HEK293 (cell line): ENCODE measurements around the gene GPATCH2.

Experiments
- CTCF ChIA-PET: fragments of 350-600 bp; formaldehyde crosslinking; extraction: SDS; loops from one replicate; lab custom pipeline; 2021; ENCODE audit warnings: antibody characterized with exemption; lab: Yijun Ruan, JAX
- POLR2A ChIA-PET: fragments of 300-600 bp; formaldehyde crosslinking; extraction: SDS; loops from one replicate; lab custom pipeline; 2020; ENCODE audit warnings: antibody characterized with exemption, inconsistent platforms; lab: Yijun Ruan, JAX
- H3K27ac ChIP-seq: fragments of 200-500 bp; sonication (Bioruptor generic); 2 replicates; pipeline ENCODE4 v1.5.1; 2014; ENCODE audit warnings: low read depth, low read length, control low read depth, inconsistent platforms; ENCODE audit errors: extremely low read depth
- H3K36me3 ChIP-seq, 2 experiments: fragments of 200-500 bp in 1 of 2; sonication (Bioruptor generic) in 1 of 2; 1 replicate in 1 of 2; 2 replicates in 1 of 2; pipeline ENCODE4 v1.5.1; 2014 to 2017; ENCODE audit warnings: inconsistent platforms in 2 of 2, low read length in 2 of 2; ENCODE audit not compliant: control insufficient read depth in 2 of 2, insufficient read depth in 1 of 2
- H3K4me1 ChIP-seq: fragments of 200-500 bp; sonication (Bioruptor generic); 2 replicates; pipeline ENCODE4 v1.5.1; 2014; ENCODE audit warnings: mild to moderate bottlenecking, low read length, inconsistent platforms; ENCODE audit not compliant: control insufficient read depth, insufficient read depth
- H3K4me3 ChIP-seq: 2 replicates; pipeline ENCODE4 v1.5.1; 2011; ENCODE audit warnings: low read depth, mild to moderate bottlenecking, control low read depth, low read length, moderate library complexity
- H3K9me3 ChIP-seq: fragments of 200-500 bp; sonication (Bioruptor generic); 2 replicates; pipeline ENCODE4 v1.5.1; 2014; ENCODE audit warnings: low read depth, low read length, inconsistent platforms; ENCODE audit not compliant: control insufficient read depth, insufficient read depth
- GLIS2 ChIP-seq: fragments of 450-650 bp; formaldehyde crosslinking; IDR thresholded peaks from 2 replicates; pipeline ENCODE4 v1.5.1; 2016; ENCODE audit warnings: missing biosample characterization, missing genetic modification characterization
- KLF7 ChIP-seq: fragments of 450-650 bp; formaldehyde crosslinking; IDR thresholded peaks from 2 replicates; pipeline ENCODE4 v1.5.1; 2016; ENCODE audit warnings: missing biosample characterization, missing genetic modification characterization, borderline replicate concordance
- ZBTB48 ChIP-seq: fragments of 450-650 bp; formaldehyde crosslinking; IDR thresholded peaks from 2 replicates; pipeline ENCODE4 v1.5.1; 2016; ENCODE audit warnings: missing biosample characterization, missing genetic modification characterization
- ZBTB49 ChIP-seq: fragments of 450-650 bp; formaldehyde crosslinking; IDR thresholded peaks from 2 replicates; pipeline ENCODE4 v1.5.1; 2016; ENCODE audit warnings: missing biosample characterization, missing genetic modification characterization, low read depth
- ZIC2 ChIP-seq: fragments of 450-650 bp; formaldehyde crosslinking; IDR thresholded peaks from 2 replicates; pipeline ENCODE4 v1.5.1; 2016; ENCODE audit warnings: missing biosample characterization, missing genetic modification characterization
- ZNF114 ChIP-seq: fragments of 450-650 bp; formaldehyde crosslinking; IDR thresholded peaks from 2 replicates; pipeline ENCODE4 v1.5.0; 2017; ENCODE audit warnings: missing biosample characterization, missing genetic modification characterization
- ZNF155 ChIP-seq: fragments of 450-650 bp; formaldehyde crosslinking; IDR thresholded peaks from 2 replicates; pipeline ENCODE4 v1.5.1; 2016; ENCODE audit warnings: missing biosample characterization, missing genetic modification characterization
- ZNF211 ChIP-seq: fragments of 450-650 bp; formaldehyde crosslinking; IDR thresholded peaks from 2 replicates; pipeline ENCODE4 v1.5.1; 2016; ENCODE audit warnings: low read depth, missing biosample characterization, missing genetic modification characterization
- ZNF24 ChIP-seq: fragments of 450-650 bp; formaldehyde crosslinking; IDR thresholded peaks from 2 replicates; pipeline ENCODE4 v1.5.1; 2016; ENCODE audit warnings: missing biosample characterization, missing genetic modification characterization
- ZNF596 ChIP-seq: fragments of 450-650 bp; IDR thresholded peaks from 2 replicates; pipeline ENCODE4 v1.5.0; 2018; ENCODE audit warnings: missing biosample characterization, mild to moderate bottlenecking, missing genetic modification characterization, moderate library complexity
- ZNF621 ChIP-seq: fragments of 450-650 bp; formaldehyde crosslinking; IDR thresholded peaks from 2 replicates; pipeline ENCODE4 v1.5.1; 2017; ENCODE audit warnings: missing biosample characterization, missing genetic modification characterization
- ZNF660 ChIP-seq: fragments of 450-650 bp; IDR thresholded peaks from 2 replicates; pipeline ENCODE4 v1.5.1; 2018; ENCODE audit warnings: missing biosample characterization, mild to moderate bottlenecking, missing genetic modification characterization
- ZNF830 ChIP-seq: fragments of 450-650 bp; IDR thresholded peaks from 2 replicates; pipeline ENCODE4 v1.5.0; 2018; ENCODE audit warnings: missing biosample characterization, missing genetic modification characterization, low read depth, mild to moderate bottlenecking, moderate library complexity
- TF ChIP-seq, protein P1 (sequence below): fragments of 450-650 bp; formaldehyde crosslinking; IDR thresholded peaks from 2 replicates; pipeline ENCODE4 v1.5.0; 2017; ENCODE audit warnings: missing biosample characterization, missing genetic modification characterization, borderline replicate concordance
- TF ChIP-seq, protein P2 (sequence below): fragments of 450-650 bp; formaldehyde crosslinking; IDR thresholded peaks from 2 replicates; pipeline ENCODE4 v1.5.1; 2016; ENCODE audit warnings: missing biosample characterization, missing genetic modification characterization
- TF ChIP-seq, protein P3 (sequence below): fragments of 450-650 bp; formaldehyde crosslinking; IDR thresholded peaks from 2 replicates; pipeline ENCODE4 v1.5.1; 2017; ENCODE audit warnings: missing biosample characterization, missing genetic modification characterization
- TF ChIP-seq, protein P4 (sequence below): fragments of 450-650 bp; formaldehyde crosslinking; IDR thresholded peaks from 2 replicates; pipeline ENCODE4 v1.5.1; 2017; ENCODE audit warnings: missing biosample characterization, mild to moderate bottlenecking, missing genetic modification characterization, moderate library complexity

GPATCH2 gene

GRCh38 chr1:217564833-217565232, 66.1 kb downstream of the GPATCH2 start:
- POLR2A ChIA-PET: no interaction called here
- Histone ChIP-seq H3K36me3 (peaks cover 0 to 4% of the 10 kb centered on the region in 2 experiments; a peak in 1 of 3 replicates), H3K9me3 (no peaks in the 10 kb centered on the region), H3K27ac (no peak overlapping the region), H3K4me1 (no peaks in the 10 kb centered on the region), H3K4me3 (no peak overlapping the region)
- TF ChIP-seq ZNF621: no peak
- TF ChIP-seq ZNF596 (tag by site-specific recombination): no peak
- TF ChIP-seq ZNF114 (tag by site-specific recombination): no peak
- TF ChIP-seq, protein P1, sequence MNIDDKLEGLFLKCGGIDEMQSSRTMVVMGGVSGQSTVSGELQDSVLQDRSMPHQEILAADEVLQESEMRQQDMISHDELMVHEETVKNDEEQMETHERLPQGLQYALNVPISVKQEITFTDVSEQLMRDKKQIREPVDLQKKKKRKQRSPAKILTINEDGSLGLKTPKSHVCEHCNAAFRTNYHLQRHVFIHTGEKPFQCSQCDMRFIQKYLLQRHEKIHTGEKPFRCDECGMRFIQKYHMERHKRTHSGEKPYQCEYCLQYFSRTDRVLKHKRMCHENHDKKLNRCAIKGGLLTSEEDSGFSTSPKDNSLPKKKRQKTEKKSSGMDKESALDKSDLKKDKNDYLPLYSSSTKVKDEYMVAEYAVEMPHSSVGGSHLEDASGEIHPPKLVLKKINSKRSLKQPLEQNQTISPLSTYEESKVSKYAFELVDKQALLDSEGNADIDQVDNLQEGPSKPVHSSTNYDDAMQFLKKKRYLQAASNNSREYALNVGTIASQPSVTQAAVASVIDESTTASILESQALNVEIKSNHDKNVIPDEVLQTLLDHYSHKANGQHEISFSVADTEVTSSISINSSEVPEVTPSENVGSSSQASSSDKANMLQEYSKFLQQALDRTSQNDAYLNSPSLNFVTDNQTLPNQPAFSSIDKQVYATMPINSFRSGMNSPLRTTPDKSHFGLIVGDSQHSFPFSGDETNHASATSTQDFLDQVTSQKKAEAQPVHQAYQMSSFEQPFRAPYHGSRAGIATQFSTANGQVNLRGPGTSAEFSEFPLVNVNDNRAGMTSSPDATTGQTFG (tag by site-specific recombination): no peak
- TF ChIP-seq, protein P2, sequence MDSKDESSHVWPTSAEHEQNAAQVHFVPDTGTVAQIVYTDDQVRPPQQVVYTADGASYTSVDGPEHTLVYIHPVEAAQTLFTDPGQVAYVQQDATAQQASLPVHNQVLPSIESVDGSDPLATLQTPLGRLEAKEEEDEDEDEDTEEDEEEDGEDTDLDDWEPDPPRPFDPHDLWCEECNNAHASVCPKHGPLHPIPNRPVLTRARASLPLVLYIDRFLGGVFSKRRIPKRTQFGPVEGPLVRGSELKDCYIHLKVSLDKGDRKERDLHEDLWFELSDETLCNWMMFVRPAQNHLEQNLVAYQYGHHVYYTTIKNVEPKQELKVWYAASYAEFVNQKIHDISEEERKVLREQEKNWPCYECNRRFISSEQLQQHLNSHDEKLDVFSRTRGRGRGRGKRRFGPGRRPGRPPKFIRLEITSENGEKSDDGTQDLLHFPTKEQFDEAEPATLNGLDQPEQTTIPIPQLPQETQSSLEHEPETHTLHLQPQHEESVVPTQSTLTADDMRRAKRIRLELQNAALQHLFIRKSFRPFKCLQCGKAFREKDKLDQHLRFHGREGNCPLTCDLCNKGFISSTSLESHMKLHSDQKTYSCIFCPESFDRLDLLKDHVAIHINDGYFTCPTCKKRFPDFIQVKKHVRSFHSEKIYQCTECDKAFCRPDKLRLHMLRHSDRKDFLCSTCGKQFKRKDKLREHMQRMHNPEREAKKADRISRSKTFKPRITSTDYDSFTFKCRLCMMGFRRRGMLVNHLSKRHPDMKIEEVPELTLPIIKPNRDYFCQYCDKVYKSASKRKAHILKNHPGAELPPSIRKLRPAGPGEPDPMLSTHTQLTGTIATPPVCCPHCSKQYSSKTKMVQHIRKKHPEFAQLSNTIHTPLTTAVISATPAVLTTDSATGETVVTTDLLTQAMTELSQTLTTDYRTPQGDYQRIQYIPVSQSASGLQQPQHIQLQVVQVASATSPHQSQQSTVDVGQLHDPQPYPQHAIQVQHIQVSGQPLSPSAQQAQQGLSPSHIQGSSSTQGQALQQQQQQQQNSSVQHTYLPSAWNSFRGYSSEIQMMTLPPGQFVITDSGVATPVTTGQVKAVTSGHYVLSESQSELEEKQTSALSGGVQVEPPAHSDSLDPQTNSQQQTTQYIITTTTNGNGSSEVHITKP (tag by site-specific recombination): no peak
- no peak for TF ChIP-seq GLIS2 (tag by site-specific recombination)
- TF ChIP-seq, protein P3, sequence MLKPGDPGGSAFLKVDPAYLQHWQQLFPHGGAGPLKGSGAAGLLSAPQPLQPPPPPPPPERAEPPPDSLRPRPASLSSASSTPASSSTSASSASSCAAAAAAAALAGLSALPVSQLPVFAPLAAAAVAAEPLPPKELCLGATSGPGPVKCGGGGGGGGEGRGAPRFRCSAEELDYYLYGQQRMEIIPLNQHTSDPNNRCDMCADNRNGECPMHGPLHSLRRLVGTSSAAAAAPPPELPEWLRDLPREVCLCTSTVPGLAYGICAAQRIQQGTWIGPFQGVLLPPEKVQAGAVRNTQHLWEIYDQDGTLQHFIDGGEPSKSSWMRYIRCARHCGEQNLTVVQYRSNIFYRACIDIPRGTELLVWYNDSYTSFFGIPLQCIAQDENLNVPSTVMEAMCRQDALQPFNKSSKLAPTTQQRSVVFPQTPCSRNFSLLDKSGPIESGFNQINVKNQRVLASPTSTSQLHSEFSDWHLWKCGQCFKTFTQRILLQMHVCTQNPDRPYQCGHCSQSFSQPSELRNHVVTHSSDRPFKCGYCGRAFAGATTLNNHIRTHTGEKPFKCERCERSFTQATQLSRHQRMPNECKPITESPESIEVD (tag by site-specific recombination): no peak
- no peak for TF ChIP-seq ZIC2
- CTCF ChIA-PET: no interaction called here

DNA sequence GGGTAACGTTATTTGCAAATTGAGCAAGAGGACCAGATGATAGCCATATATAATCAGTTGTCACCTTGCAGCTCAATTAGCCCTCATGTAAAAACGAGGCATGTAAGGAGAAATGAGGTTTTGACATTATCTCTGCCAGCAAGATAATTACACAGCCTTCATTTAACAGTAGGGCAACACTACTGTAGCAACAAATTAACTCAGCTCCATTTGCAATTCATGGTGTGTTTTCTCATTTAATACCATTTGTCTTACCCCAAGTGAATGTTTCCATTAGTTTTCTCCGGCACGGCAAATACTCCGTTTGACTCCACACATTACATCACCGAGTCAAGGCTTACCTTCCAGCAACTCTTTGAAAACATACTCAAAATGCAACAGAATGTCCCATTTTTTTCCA, 66.7 kb downstream of the GPATCH2 start:
- no peak overlapping the region for H3K4me3 ChIP-seq
- H3K36me3 ChIP-seq: peaks cover 0 to 4% of the 10 kb centered on the region in 2 experiments; a peak in 1 of 3 replicates
- H3K27ac ChIP-seq: no peak overlapping the region
- CTCF ChIA-PET: no interaction called here
- TF ChIP-seq ZNF155 (tag by site-specific recombination): no peak
- no peak for TF ChIP-seq ZNF660
- TF ChIP-seq, all 188 proteins: peak for 0
- no peaks in the 10 kb centered on the region for H3K4me1 ChIP-seq
- POLR2A ChIA-PET: no interaction called here
- H3K9me3 ChIP-seq: no peaks in the 10 kb centered on the region

DNA sequence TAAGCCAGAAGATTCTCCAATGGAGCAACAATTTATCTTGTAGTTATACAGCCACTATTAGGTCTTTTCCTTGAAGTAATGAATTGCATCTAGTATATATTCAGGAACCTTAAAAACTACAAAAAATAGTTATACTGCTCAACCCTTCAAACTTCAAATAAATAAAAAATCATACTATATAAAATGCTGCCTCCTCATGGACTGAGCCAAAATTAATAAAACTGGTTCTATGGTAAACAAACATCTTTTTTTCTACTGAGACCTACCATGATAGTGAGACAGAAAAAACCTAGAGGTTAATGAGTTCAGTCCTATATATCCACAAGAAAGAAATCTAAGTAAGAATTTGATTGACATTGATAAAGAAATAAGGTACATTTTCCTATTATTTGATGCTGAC, 67.7 kb downstream of the GPATCH2 start:
- POLR2A ChIA-PET: no interaction called here
- peaks cover 0 to 4% of the 10 kb centered on the region in 2 experiments; a peak in 1 of 3 replicates for H3K36me3 ChIP-seq
- no peaks in the 10 kb centered on the region for H3K4me1 ChIP-seq
- H3K4me3 ChIP-seq: no peak overlapping the region
- CTCF ChIA-PET: no interaction called here
- H3K9me3 ChIP-seq: no peaks in the 10 kb centered on the region
- TF ChIP-seq ZBTB48: no peak
- no peak for TF ChIP-seq ZNF24 (tag by site-specific recombination)
- no peak for TF ChIP-seq ZNF830 (tag by site-specific recombination)
- TF ChIP-seq, protein P4, sequence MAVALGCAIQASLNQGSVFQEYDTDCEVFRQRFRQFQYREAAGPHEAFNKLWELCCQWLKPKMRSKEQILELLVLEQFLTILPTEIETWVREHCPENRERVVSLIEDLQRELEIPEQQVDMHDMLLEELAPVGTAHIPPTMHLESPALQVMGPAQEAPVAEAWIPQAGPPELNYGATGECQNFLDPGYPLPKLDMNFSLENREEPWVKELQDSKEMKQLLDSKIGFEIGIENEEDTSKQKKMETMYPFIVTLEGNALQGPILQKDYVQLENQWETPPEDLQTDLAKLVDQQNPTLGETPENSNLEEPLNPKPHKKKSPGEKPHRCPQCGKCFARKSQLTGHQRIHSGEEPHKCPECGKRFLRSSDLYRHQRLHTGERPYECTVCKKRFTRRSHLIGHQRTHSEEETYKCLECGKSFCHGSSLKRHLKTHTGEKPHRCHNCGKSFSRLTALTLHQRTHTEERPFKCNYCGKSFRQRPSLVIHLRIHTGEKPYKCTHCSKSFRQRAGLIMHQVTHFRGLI (tag by site-specific recombination): no peak
- no peak for TF ChIP-seq KLF7 (tag by site-specific recombination)
- TF ChIP-seq ZNF211: no peak
- no peak for TF ChIP-seq ZBTB49 (tag by site-specific recombination)
- TF ChIP-seq, all 188 proteins: peak for 0
- no peak overlapping the region for H3K27ac ChIP-seq
